GM21529 (cell line): ENCODE data around the gene LCMT1.
"Not testable (repeated sequence)": the region's sequence is repeated elsewhere in the genome, so short reads cannot be mapped to it uniquely, and the experiment has no call there.

ENCODE experiments used
- ATAC-seq: cut with Tn5 transposase; IDR thresholded peaks from one replicate; pipeline ENCODE4 v1.9.1; 2021; ENCODE audit not compliant: unreplicated experiment

The LCMT1 gene

GRCh38 chr16:25111403-25112166 is at the start of gene LCMT1:
LCMT1 (plus strand) TSS chr16:25111742; CDS start chr16:25111884, 142 bp downstream.
- ATAC-seq: peak; percentile 90

- ATAC-seq: no peak
Observed at GRCh38 chr16:25063102-25063501, 48.4 kb upstream of the LCMT1 start.

DNA sequence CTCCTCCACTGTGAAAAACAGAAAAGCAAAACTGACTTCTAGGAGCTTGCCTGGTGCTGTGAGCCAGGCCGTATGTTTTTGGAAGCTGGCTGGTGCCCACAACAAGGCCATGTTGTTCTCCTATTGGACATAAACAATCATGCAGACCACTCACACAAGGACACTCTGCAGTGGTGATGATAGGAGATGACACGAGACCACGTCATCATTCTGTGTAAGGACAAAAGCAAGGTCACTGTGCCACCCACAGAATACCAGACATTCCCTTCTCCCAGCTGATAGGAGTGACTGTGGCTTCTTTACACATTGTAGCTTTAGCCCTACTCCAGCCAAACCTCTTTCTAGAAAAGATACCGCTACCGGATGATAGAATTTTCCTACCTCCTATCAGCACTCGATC is 47.7 kb upstream of the LCMT1 start:
- no peak for ATAC-seq

DNA sequence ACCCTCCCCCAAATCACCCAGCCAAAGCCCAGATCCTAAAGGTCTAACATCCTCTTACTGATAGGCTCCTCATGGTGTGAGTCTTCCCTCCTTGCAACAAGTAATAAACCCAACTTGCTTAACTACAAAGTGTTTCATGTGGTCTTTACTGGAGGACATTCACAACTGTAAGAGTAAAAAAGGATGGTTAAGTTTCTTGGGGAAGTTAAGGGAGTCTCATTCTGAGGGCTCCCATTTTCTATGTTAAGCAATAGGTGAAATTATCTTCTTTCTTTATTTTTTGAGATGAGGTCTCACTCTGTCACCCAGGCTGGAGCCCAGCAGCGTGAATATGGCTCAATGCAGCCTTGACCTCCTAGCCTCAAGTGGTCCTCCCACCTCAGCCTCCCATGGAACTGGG is 47.3 kb upstream of the LCMT1 start:
- not testable (repeated sequence) for ATAC-seq

- no peak for ATAC-seq
Observed at GRCh38 chr16:25064937-25065336, 46.6 kb upstream of the LCMT1 start.

GRCh38 chr16:25065899-25066298 is 45.6 kb upstream of the LCMT1 start:
- no peak for ATAC-seq

DNA sequence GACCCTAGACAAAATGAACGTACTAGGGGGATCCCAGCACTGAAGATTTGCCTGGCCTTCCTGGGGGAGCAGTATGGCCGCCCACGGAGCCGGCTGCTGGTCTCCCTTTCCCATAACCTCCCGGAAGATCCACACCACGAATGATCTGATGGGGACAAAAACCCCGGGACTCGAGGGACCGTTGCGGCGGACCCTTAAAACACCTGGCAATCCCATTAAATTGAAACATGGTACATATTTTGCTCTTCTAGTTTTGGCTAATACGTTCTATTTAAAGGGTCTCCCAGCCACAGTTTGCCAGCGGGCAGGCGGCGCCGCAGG is 45.2 kb upstream of the LCMT1 start:
- ATAC-seq: no peak

DNA sequence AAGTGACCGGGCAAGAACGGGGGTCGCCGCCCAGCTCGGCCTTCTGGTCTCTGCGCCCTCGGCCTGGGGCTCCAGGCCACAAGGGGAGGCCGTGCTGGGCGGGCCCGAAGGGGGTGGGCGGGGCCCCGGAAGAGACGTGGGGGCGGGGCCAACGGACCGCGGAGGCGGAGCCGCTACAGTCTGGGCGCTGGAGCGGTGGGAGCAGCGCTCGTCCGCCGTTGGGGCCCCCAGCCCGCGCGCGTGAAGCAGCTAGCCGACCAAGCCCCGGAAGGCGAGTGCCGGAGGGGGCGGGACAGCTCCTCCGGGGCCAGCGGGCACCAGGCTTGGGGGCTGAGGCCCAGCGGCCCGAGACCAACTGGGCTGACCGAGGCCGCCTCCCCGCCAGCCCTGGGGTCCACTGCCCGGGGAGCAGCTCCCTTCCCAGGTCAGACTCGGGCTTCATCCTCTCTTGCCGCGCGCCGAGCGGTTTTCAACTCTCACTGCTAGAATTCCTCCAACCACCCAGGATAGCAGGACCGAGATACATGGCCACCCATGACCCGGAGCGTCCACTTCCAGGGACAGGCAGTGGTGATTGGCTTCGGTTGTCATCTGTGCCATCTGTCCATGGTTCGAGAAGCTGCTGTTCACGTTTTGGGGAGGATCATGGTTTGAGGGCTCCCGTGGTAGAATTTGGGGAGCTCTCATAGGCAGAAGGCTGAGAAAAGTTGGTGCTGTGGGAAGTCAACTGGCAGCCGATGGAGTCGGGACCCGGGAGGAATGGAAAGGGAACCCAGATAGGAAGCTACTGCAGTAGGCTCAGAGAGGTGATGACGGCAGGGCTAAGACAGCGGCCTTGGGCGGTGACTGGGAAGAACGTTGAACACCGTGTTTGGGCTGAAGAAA is 44.6 kb upstream of the LCMT1 start:
- ATAC-seq: peak; percentile 89

- no peak for ATAC-seq
Observed at GRCh38 chr16:25073854-25074253, 37.7 kb upstream of the LCMT1 start.

GRCh38 chr16:25078386-25078978 is 33.1 kb upstream of the LCMT1 start:
- no peak for ATAC-seq

DNA sequence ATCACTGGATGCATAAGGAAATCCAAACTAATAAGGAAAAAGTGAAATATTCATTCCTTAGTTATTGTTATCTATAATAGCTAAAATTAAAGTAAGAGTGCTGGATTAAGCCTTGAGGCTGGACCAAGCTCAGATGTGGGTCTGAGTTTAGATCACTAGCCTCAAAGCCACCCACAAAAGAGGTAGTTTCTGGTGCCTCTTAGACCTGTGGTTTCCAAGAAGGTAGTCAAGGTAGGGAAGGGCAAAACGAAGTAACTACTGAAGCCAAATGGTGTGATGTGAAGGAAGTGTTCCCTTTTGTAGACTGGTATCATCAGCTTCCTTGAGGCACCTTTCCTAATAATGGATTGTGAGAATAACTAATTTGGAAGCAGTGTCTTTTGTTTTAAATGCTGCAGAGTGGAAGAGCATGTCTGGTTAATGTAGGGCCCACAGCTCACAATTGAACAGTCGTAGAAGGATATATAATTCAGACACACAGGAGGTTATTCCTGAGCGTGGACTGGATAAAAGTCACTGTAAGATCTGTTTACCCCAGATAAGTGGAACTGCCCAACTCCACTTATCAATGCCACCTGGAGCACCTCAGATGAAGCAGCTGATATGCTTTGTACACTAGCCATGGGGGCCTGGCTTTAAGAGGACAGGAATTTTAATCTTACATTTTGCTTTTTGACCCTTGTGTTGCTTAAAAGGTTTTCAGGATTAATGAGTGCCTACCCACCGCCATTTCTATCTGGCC is 31.7 kb upstream of the LCMT1 start:
- no peak for ATAC-seq

- no peak for ATAC-seq
Observed at GRCh38 chr16:25080420-25081131, 31.0 kb upstream of the LCMT1 start.

GRCh38 chr16:25081702-25082101 is 29.8 kb upstream of the LCMT1 start:
- ATAC-seq: no peak

DNA sequence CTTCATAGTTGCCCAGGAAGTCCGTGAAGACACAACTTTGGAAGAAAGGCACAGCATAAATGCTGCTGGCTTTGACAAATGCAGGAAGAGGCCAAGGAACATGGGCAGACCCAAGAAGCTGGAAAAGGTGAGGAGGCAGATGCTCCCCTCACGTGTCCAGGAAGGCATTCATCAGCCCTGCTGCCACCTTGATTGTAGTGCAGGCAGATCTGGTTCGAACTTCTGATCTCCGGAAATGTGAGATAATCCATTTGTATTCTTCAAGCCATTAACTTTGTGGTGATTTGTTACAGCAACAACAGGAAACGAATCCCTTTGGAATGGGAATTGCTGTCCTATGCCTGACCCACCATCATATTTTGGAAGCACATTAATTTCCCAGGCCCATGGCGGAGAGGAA is 28.5 kb upstream of the LCMT1 start:
- no peak for ATAC-seq

DNA sequence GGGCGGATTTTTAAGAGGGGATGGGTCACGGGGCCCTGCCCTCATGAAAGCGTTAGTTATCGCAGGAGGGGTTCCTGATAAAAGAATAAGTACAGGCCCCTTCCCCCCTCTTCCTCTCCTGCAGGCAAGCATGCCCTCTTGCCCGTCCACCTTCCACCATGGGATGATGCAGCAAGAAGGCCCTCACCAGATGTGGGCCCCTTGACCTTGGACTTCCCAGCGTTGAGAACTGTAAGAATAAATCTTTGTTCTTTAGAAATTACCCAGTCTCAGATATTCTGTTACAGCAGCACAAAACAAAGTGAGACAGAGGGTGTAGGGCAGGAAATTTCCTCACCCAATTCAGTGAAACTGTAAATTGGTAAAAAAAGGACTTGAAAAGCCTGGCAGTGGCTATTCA is 27.8 kb upstream of the LCMT1 start:
- ATAC-seq: no peak

DNA sequence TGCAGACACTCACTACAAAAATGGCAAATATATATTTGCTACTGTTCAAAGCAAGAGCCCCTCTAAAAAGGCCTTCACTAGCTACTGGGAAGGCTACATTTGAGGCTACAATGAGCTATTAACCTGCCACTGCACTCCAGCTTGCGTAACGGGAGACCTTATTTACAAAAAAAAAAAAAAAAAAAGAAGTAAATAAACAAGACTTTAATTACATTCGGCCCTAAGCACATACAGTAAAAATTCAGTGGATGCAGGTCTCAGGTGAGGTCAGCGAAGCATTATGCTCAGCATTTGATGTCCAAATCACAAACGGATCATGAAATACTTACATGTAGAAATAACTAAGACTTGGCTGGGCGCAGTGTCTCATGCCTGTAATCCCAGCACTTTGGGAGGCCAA is 26.7 kb upstream of the LCMT1 start:
- ATAC-seq: no peak

- ATAC-seq: no peak
Observed at GRCh38 chr16:25087761-25088160, 23.8 kb upstream of the LCMT1 start.

DNA sequence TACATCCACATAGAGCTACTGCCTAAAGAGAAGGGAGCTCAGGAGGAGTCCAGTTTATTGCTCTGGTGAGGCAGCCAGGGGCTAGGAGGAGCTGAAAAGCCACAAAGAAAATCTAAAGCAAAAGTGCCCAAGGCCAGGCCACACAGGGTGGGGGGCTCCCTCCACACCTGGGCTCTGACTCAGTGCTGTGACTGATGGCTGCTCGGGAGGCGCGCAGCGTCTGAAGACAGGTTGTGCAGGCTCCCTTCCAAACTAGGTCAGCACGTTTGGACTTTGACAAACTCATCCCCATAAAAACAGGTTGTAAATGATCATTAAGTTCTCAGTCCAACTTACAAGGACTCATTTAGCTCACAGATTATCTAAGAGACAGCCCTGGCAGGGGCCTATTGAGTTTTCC is 22.2 kb upstream of the LCMT1 start:
- no peak for ATAC-seq

DNA sequence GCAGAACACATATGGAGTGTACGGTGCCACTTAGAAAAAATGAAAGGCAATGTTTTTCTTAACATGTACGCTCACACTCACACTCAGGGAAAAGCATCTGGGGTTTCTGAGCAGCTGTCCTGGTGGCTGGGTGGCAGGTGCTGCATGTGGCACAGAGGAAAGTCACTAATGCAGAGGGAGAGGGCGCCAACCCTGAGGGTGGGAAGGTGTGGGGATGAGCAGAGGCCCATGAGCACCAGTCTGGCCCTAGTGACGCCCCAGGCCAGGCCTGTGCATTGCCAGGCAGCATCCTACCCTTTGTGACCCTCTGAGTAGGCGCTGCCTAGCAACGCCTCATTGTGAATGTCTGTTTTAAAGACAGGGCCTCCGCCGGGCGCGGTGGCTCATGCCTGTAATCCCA is 19.1 kb upstream of the LCMT1 start:
- ATAC-seq: no peak

- peak; percentile 74 for ATAC-seq
Observed at GRCh38 chr16:25093208-25094061, 18.1 kb upstream of the LCMT1 start.
